ENCODE measurements around the gene TAF11L14. TPM values are rescaled to one million over a fixed set of nuclear protein-coding genes. Genes with fewer than 3 reads are reported as not detected.

TAF11L14 gene
- total and polyA plus RNA-seq, 8 donors, result not detected

DNA sequence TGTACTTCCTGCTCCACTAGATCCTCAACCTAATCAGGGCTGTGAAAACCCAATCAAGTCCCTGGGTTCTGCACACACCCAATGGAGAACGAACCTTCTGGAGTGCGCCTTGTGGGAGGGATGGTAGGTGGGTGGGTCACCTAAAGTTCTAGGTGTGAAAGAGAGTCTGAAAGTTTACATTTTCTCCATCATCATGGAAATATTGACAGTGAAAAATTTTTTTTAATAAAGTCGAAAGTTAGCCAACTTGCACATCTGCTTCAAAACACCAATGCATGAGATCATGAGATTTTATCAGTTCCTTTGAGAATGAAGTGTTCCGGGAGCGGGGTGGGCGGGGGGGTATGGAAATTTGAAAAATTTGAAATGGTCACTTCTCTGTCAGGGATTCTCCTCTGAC, 21.7 kb downstream of the TAF11L14 start:
- H3K9me3 ChIP-seq, result peaks cover 0 to 4% of the 10 kb centered on the region in 2 donors
- intact Hi-C loops (cut with DNase I), result no loop called here
- H3K4me3 ChIP-seq, result no peak overlapping the region
- H3K27ac ChIP-seq, result no peak overlapping the region
- ATAC-seq (no peak), DNase-seq (no peak)
- H3K4me1 ChIP-seq, result no peaks in the 10 kb centered on the region
- H3K36me3 ChIP-seq, result no peaks in the 10 kb centered on the region
- TF ChIP-seq, protein P1, sequence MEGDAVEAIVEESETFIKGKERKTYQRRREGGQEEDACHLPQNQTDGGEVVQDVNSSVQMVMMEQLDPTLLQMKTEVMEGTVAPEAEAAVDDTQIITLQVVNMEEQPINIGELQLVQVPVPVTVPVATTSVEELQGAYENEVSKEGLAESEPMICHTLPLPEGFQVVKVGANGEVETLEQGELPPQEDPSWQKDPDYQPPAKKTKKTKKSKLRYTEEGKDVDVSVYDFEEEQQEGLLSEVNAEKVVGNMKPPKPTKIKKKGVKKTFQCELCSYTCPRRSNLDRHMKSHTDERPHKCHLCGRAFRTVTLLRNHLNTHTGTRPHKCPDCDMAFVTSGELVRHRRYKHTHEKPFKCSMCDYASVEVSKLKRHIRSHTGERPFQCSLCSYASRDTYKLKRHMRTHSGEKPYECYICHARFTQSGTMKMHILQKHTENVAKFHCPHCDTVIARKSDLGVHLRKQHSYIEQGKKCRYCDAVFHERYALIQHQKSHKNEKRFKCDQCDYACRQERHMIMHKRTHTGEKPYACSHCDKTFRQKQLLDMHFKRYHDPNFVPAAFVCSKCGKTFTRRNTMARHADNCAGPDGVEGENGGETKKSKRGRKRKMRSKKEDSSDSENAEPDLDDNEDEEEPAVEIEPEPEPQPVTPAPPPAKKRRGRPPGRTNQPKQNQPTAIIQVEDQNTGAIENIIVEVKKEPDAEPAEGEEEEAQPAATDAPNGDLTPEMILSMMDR (IDR thresholded peaks at IDR 0.05), result no peak
- H3K27me3 ChIP-seq, result no peaks in the 10 kb centered on the region

DNA sequence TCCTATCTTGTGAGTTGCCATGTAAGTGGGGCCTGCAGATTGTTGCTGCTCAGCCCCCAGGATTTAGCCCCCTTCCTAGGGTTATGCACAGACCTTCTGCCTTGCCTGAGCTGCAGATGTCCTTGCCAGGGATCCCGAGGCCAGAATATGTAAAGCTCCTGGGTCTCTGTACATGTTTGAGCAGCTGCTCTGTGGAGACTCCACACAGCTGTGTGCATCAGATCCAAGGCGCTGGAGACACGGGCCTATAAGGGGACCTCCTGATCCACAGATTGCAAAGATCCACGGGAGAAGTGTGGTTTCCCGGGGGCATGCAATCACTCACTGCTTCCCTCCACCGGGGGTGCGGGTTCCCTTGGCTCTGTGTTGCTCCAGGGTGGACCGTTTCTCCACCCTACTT, 28.9 kb downstream of the TAF11L14 start:
- H3K27me3 ChIP-seq, result no peaks in the 10 kb centered on the region
- TF ChIP-seq, protein P1 (IDR thresholded peaks at IDR 0.05), result no peak
- H3K36me3 ChIP-seq, result no peaks in the 10 kb centered on the region
- H3K4me1 ChIP-seq, result no peaks in the 10 kb centered on the region
- intact Hi-C loops (cut with DNase I), result no loop called here
- H3K27ac ChIP-seq, result no peak overlapping the region
- DNase-seq (no peak), ATAC-seq (no peak)
- peaks cover 0 to 6% of the 10 kb centered on the region in 2 donors for H3K9me3 ChIP-seq
- H3K4me3 ChIP-seq, result no peak overlapping the region

DNA sequence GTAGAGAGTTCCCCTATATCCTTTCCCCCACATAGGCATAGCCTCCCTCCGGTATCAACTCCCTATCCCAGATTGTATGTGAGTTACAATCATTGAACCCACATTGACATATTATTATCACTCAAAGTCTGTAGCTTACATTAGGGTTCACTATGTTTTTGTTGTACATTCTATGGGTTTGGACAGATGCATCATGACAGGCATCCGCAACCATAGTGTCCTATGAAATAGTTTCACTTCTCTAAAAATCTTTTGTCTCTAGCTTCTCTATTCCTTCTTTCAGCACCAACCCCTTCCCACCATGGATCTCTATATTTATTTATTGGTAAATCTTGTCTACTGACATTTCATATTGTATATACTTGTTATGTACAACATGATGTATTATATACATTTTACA, 31.6 kb downstream of the TAF11L14 start:
- TF ChIP-seq, protein P1 (IDR thresholded peaks at IDR 0.05), result no peak
- intact Hi-C loops (cut with DNase I), result no loop called here
- H3K27ac ChIP-seq, result no peak overlapping the region
- ATAC-seq (no peak), DNase-seq (no peak)
- H3K36me3 ChIP-seq, result no peaks in the 10 kb centered on the region
- no peaks in the 10 kb centered on the region for H3K27me3 ChIP-seq
- H3K9me3 ChIP-seq, result peaks cover 0 to 9% of the 10 kb centered on the region in 2 donors
- H3K4me3 ChIP-seq, result no peak overlapping the region
- no peaks in the 10 kb centered on the region for H3K4me1 ChIP-seq

DNA sequence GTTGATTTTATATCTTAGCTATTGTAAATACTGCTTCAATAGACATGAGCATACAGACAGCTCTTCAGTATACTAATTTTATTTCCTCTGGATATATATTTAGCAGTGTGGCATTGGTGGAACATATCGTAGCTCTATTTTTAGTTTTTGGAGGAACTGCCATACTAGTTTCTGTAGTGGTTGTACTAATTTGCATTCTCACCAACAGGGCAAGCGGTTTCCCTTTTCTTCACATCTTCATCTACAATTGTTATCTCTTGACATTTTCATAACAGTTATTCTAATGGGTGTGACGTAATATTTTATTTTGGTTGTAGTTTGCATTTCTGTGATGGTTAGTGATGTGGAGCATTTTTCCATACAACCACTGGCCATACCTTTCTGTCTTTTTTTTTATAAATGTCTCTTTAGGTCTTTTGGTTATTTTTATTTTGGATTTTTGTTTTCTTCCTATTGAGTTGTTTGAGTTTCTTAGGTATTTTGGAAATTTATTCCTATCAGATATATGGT, 32.5 kb downstream of the TAF11L14 start:
- Histone ChIP-seq H3K36me3 (no peaks in the 10 kb centered on the region), H3K9me3 (peaks cover 0 to 6% of the 10 kb centered on the region in 2 donors), H3K27ac (no peak overlapping the region), H3K27me3 (no peaks in the 10 kb centered on the region), H3K4me3 (no peak overlapping the region), H3K4me1 (no peaks in the 10 kb centered on the region)
- intact Hi-C loops (cut with DNase I), result no loop called here
- TF ChIP-seq, protein P1 (IDR thresholded peaks at IDR 0.05), result no peak
- DNase-seq (no peak), ATAC-seq (no peak)

DNA sequence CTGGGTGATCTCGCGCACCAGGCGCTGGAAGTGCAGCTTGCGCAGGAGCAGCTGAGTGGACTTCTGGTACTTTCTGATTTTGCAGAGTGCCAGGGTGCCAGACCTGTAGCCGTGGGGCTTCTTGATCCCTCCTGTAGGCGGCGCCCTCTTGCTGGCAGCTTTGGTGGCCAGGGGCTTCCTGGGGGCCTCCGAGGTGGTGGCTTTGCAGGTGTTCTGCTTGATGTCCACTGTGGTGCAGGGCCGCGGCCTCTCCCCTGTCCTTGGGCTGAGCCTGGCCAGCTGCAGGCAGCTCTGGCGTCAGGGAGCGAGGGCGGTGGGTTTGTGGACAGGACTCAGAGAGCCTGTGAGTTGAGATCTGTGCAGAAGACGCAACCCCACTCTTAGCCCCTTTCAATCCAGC, 36.1 kb downstream of the TAF11L14 start:
- no peak for ATAC-seq

More for the DNA sequence above, 36.1 kb downstream of the TAF11L14 start:
- H3K27ac ChIP-seq, result no peak overlapping the region
- peaks cover 0 to 5% of the 10 kb centered on the region in 2 donors for H3K9me3 ChIP-seq
- DNase-seq, result no peak
- H3K36me3 ChIP-seq, result no peaks in the 10 kb centered on the region
- H3K4me1 ChIP-seq, result no peaks in the 10 kb centered on the region
- intact Hi-C loops (cut with DNase I), result no loop called here
- TF ChIP-seq, protein P1 (IDR thresholded peaks at IDR 0.05), result no peak
- H3K4me3 ChIP-seq, result no peak overlapping the region
- H3K27me3 ChIP-seq, result no peaks in the 10 kb centered on the region
